Measurements from ENCODE around the gene FAM169A. TPM values are rescaled to one million over a fixed set of nuclear protein-coding genes. Genes with fewer than 3 reads are reported as not detected.
"Not testable (repeated sequence)": the region's sequence is repeated elsewhere in the genome, so short reads cannot be mapped to it uniquely, and the experiment has no call there.

Gene FAM169A
- total and polyA plus RNA-seq, 2 donors from 2014 or later: 3.5 to 8.6 TPM

DNA sequence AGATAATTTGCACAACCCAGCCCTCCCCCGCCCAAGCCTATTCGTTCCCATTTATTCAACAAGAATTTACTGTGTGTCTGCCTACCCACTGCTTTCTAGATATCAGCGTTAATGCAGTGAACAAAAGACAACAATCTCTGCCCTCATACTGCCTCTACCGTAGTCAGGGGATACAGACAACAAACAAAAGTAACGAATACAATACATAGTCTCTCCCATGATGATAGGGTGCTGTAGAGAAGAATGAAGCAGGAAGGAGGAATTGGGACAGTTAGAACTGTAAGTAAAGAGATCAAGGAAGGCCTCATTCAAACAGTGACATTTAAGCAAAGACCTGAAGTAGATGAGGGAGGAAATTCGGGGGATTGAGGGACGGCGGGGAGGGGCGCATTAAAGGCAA, 101.0 kb downstream of the FAM169A start:
- TF ChIP-seq, protein P1, sequence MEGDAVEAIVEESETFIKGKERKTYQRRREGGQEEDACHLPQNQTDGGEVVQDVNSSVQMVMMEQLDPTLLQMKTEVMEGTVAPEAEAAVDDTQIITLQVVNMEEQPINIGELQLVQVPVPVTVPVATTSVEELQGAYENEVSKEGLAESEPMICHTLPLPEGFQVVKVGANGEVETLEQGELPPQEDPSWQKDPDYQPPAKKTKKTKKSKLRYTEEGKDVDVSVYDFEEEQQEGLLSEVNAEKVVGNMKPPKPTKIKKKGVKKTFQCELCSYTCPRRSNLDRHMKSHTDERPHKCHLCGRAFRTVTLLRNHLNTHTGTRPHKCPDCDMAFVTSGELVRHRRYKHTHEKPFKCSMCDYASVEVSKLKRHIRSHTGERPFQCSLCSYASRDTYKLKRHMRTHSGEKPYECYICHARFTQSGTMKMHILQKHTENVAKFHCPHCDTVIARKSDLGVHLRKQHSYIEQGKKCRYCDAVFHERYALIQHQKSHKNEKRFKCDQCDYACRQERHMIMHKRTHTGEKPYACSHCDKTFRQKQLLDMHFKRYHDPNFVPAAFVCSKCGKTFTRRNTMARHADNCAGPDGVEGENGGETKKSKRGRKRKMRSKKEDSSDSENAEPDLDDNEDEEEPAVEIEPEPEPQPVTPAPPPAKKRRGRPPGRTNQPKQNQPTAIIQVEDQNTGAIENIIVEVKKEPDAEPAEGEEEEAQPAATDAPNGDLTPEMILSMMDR (IDR thresholded peaks at IDR 0.05; ENCODE audit: borderline replicate concordance, extremely low read depth, insufficient read depth): no peak
- Histone ChIP-seq H3K27me3 (ENCODE audit: control insufficient read depth, insufficient read depth, low read length) (no peaks in the 10 kb centered on the region), H3K36me3 (ENCODE audit: control insufficient read depth in 2 of 3, insufficient read depth in 3 of 3, low read length in 3 of 3) (peaks cover 0 to 5% (median 4%) of the 10 kb centered on the region in 3 donors), H3K9ac (ENCODE audit: low read length in 3 of 3) (no peak overlapping the region), H3K9me3 (ENCODE audit: control insufficient read depth in 2 of 3, insufficient read depth in 1 of 3, low read length in 3 of 3) (no peaks in the 10 kb centered on the region), H3K4me1 (ENCODE audit: control insufficient read depth in 2 of 3, insufficient read depth in 2 of 3, low read depth in 1 of 3, low read length in 3 of 3) (peaks cover 0 to 13% (median 5%) of the 10 kb centered on the region in 3 donors), H3K4me3 (ENCODE audit: low read length in 3 of 3) (peak overlapping the region in 2 of 3 donors; percentile 16 to 100), H3K27ac (ENCODE audit: low read depth in 2 of 2, low read length in 2 of 2) (no peak overlapping the region)
- FAIRE-seq: no peak
- DNase-seq: peak in 1 of 5 donors; percentile 5
- intact Hi-C loops (cut with DNase I): no loop called here

DNA sequence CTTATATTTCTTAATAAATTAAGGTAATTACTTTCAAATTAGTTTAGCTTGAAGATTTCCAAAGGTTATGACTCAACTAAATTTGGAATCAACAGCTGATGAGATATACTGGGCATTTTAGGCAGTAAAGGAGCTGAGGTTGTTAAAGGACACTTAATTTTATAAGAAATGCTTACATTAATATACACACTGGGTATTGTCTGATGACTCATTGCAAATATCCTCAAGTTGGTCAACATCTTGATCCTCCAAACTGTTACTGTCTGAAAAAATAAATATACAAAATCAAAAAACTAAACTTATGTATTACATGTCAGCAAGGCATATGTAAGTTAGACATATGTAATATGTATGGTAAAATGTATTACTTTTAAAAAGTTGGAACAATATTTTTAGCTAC, 102.7 kb downstream of the FAM169A start:
- Histone ChIP-seq H3K27ac (ENCODE audit: low read depth in 2 of 2, low read length in 2 of 2) (no peak overlapping the region), H3K9me3 (ENCODE audit: control insufficient read depth in 2 of 3, insufficient read depth in 1 of 3, low read length in 3 of 3) (no peaks in the 10 kb centered on the region), H3K4me1 (ENCODE audit: control insufficient read depth in 2 of 3, insufficient read depth in 2 of 3, low read depth in 1 of 3, low read length in 3 of 3) (peaks cover 0 to 13% (median 5%) of the 10 kb centered on the region in 3 donors), H3K4me3 (ENCODE audit: low read length in 3 of 3) (no peak overlapping the region), H3K9ac (ENCODE audit: low read length in 3 of 3) (no peak overlapping the region), H3K36me3 (ENCODE audit: control insufficient read depth in 2 of 3, insufficient read depth in 3 of 3, low read length in 3 of 3) (peaks cover 0 to 7% (median 3%) of the 10 kb centered on the region in 3 donors), H3K27me3 (ENCODE audit: control insufficient read depth, insufficient read depth, low read length) (no peaks in the 10 kb centered on the region)
- intact Hi-C loops (cut with DNase I): no loop called here
- TF ChIP-seq, protein P1 (IDR thresholded peaks at IDR 0.05; ENCODE audit: borderline replicate concordance, extremely low read depth, insufficient read depth): no peak
- DNase-seq (no peak), FAIRE-seq (no peak)

DNA sequence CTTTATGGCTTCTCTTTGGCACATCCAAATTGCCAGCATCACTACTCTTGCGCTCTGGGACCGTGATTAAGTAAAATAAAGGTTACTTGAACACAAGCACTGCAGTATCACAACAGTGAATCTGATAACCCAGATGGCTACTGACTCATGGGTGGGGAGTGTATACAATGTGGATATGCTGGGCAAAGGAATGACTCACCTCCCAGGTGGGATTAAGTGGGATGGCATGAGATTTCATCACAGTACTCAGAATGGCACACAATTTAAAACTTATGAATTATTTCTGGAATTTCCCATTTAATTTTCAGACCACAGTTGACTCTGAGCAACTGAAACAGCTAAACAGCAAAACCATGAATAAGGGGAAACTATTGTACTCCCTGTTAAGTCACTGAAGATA, 103.6 kb downstream of the FAM169A start:
- DNase-seq: no peak
- Histone ChIP-seq H3K4me1 (ENCODE audit: control insufficient read depth in 2 of 3, insufficient read depth in 2 of 3, low read depth in 1 of 3, low read length in 3 of 3) (peaks cover 0 to 9% (median 0%) of the 10 kb centered on the region in 3 donors), H3K27ac (ENCODE audit: low read depth in 2 of 2, low read length in 2 of 2) (no peak overlapping the region), H3K9me3 (ENCODE audit: control insufficient read depth in 2 of 3, insufficient read depth in 1 of 3, low read length in 3 of 3) (no peaks in the 10 kb centered on the region), H3K9ac (ENCODE audit: low read length in 3 of 3) (no peak overlapping the region), H3K36me3 (ENCODE audit: control insufficient read depth in 2 of 3, insufficient read depth in 3 of 3, low read length in 3 of 3) (peaks cover 2 to 9% (median 8%) of the 10 kb centered on the region in 3 donors), H3K4me3 (ENCODE audit: low read length in 3 of 3) (no peak overlapping the region), H3K27me3 (ENCODE audit: control insufficient read depth, insufficient read depth, low read length) (no peaks in the 10 kb centered on the region)
- TF ChIP-seq, protein P1 (IDR thresholded peaks at IDR 0.05; ENCODE audit: borderline replicate concordance, extremely low read depth, insufficient read depth): no peak
- intact Hi-C loops (cut with DNase I): no loop called here
- FAIRE-seq: no peak

DNA sequence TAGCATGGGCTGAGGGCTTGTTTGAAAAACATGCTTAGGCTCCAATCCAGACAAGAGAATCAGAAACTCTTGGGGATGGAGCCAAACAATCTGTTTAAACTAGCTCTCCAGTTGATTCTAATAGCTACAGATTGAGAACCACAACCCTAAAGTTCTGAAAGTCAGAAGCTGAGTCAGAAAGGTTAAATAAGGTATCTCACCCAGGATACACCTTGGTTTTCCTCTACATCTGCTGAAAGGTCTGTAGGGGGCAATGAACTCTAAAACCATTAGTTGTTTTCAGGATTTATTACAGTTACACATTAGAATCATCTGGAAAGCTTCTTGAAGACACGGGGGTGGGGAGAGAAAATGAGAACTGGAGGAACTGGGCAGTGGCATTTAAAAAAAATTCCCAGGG, 104.9 kb downstream of the FAM169A start:
- peaks cover 0 to 9% (median 0%) of the 10 kb centered on the region in 3 donors for H3K4me1 ChIP-seq (ENCODE audit: control insufficient read depth in 2 of 3, insufficient read depth in 2 of 3, low read depth in 1 of 3, low read length in 3 of 3)
- H3K27ac ChIP-seq (ENCODE audit: low read depth in 2 of 2, low read length in 2 of 2): no peak overlapping the region
- intact Hi-C loops (cut with DNase I): no loop called here
- TF ChIP-seq, protein P1 (IDR thresholded peaks at IDR 0.05; ENCODE audit: borderline replicate concordance, extremely low read depth, insufficient read depth): no peak
- no peak for DNase-seq
- no peak for FAIRE-seq
- H3K4me3 ChIP-seq (ENCODE audit: low read length in 3 of 3): no peak overlapping the region
- peaks cover 0 to 2% (median 0%) of the 10 kb centered on the region in 3 donors for H3K9me3 ChIP-seq (ENCODE audit: control insufficient read depth in 2 of 3, insufficient read depth in 1 of 3, low read length in 3 of 3)
- peaks cover 9 to 13% (median 10%) of the 10 kb centered on the region in 3 donors for H3K36me3 ChIP-seq (ENCODE audit: control insufficient read depth in 2 of 3, insufficient read depth in 3 of 3, low read length in 3 of 3)
- no peak overlapping the region for H3K9ac ChIP-seq (ENCODE audit: low read length in 3 of 3)
- no peaks in the 10 kb centered on the region for H3K27me3 ChIP-seq (ENCODE audit: control insufficient read depth, insufficient read depth, low read length)

DNA sequence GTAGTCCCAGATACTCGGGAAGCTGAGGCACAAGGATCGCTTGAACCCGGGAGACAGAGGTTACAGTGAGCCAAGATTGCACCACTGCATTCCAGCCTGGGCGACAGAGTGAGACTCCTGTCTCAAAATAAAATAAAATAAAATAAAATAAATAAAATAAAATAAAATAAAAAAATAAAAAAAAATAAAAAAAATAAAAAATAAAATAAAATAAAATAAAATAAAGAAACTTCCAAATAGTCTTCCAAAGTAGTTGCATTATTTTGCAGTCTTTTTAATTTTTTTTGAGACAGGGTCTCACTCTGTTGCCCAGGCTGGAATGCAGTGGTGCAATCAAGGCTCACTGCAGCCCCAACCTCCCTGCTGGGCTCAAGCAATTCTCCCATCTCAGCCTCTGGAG, 117.4 kb downstream of the FAM169A start:
- H3K9me3 ChIP-seq (ENCODE audit: control insufficient read depth in 2 of 3, insufficient read depth in 1 of 3, low read length in 3 of 3); H3K9ac ChIP-seq (ENCODE audit: low read length in 3 of 3); FAIRE-seq; H3K27me3 ChIP-seq (ENCODE audit: control insufficient read depth, insufficient read depth, low read length); intact Hi-C loops (cut with DNase I); DNase-seq; H3K4me1 ChIP-seq (ENCODE audit: control insufficient read depth in 2 of 3, insufficient read depth in 2 of 3, low read depth in 1 of 3, low read length in 3 of 3); H3K27ac ChIP-seq (ENCODE audit: low read depth in 2 of 2, low read length in 2 of 2); H3K4me3 ChIP-seq (ENCODE audit: low read length in 3 of 3): not testable (repeated sequence)
- peaks cover 6 to 40% (median 16%) of the 10 kb centered on the region in 3 donors for H3K36me3 ChIP-seq (ENCODE audit: control insufficient read depth in 2 of 3, insufficient read depth in 3 of 3, low read length in 3 of 3)
